ENCODE measurements around the gene SPRN.

GRCh38 chr10:133385214-133385613 lies 39.2 kb downstream of the SPRN start:
- TF ChIP-seq CTCF (conservative IDR thresholded peaks at IDR 0.05; ENCODE audit: low read length) (no peak), EZH2phosphoT487 (IDR thresholded peaks at IDR 0.05; ENCODE audit: borderline replicate concordance) (no peak)
